SW480 (cell line): ENCODE measurements around the gene GPBP1L1.
"Not testable (repeated sequence)": the region's sequence is repeated elsewhere in the genome, so short reads cannot be mapped to it uniquely, and the experiment has no call there.

ENCODE experiments used
- DNase-seq: peaks from one replicate; pipeline ENCODE4 v3.0.0-alpha.2; 2016; ENCODE audit warnings: low spot score

GPBP1L1 gene

DNA sequence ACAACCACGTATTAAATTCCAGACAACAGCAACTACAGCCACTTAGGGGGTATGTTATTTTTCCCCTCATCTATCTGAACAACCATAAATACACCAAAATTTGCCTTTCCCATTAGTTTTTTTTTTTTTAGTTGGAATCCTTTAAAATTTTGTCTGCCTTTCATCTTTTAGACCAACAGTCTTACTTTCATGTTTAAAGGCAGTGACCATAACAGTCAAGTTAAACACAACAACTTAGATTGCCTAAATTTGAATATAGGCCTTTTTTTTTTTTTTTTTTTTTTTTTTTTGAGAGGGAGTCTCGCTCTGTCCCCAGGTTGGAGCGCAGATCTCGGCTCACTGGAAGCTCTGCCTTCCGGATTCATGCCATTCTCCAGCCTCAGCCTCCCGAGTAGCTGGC is 3.4 kb downstream of the GPBP1L1 start:
- DNase-seq = no peak

DNA sequence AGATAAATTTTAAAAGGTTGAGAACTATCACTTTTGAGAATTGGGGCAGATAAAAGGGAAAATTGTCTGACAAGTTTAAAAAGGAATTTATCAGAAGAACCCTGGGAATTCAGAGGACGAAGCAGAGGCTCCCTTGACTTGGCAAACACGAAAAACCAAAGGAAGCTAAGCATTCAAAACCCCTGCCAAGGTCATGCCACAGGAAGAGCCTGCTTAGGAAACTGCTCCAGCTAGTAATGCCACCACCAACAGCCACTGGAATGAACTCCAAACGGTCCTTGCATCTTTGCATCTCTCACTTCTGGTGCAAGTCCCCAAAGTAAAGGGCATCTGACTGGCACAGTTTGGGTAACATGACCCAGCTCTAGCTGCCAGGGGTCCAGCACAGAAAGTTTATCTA is 7.2 kb downstream of the GPBP1L1 start:
- DNase-seq = no peak

DNA sequence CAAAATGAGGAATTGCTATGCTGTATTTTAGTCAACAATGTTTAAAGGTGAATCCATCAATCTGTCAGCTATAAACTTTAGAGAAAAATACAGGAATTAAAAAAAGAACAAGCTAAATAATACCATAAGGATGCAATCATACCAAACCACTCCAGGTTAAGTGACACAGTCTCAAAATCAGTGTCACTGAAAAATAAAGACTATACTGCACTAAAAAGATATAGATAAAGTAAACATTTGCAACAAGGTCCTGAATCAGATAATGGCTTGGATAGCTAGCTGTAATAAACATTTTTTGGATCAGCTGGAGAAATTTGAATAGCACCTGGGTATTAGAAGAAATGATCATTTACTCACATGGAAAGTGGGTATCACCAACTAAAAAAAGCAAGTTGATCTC is 7.8 kb downstream of the GPBP1L1 start:
- DNase-seq = no peak

DNA sequence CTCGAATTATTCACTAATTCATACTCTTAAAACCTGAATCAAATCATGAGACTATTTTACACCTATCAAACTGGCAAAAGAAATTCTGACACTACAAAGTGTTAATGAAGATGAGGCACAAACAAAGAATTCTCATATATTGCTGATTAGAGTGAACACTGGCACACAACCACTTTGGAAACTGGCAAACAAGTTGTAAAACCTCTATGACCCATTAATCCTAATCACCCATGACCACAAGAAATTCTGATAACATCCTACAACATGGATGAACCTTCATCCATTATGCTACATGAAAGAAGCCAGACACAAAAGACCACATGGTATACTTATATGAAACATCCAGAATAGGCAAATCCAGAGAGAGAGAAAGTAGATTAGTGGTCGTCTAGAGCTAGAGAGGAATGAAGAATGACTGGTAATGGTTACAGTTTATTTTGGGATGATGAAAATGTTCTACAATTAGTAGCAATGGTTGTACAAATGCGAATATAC is 8.5 kb downstream of the GPBP1L1 start:
- DNase-seq = no peak

DNA sequence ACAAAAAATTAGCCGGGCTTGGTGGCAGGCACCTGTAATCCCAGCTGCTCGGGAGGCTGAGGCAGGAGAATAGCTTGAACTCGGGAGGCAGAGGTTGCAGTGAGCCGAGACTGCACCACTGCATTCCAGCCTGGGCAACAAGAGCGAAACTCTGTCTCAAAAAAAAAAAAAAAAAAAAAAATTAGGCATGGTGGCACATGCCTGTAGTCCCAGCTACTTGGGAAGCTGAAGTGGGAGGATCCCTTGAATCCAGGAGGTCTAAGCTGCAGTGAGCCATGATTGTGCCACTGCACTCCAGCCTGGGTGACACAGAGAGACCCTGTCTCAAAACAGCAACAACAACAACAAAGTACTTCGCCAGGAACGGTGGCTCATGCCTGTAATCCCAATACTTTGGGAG is 9.8 kb downstream of the GPBP1L1 start:
- DNase-seq = not testable (repeated sequence)

DNA sequence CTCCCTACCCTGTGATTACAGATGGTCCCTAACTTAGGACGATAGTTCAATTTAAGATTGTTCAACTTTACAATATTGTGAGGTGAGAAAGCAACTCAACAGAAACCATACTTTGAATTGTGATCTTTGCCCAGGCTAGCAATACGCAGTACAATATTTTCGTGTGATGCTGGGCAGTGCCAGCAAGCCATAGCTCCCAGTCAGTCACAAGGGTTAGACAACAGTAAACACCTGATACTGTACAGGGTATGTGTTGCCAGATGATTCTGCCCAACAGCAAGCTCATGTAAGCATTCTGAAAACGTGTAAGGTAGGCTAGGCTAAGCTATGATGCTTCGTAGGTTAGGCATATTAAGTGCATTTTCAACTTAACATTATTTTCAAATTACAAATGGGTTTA is 11.9 kb downstream of the GPBP1L1 start:
- no peak for DNase-seq

DNA sequence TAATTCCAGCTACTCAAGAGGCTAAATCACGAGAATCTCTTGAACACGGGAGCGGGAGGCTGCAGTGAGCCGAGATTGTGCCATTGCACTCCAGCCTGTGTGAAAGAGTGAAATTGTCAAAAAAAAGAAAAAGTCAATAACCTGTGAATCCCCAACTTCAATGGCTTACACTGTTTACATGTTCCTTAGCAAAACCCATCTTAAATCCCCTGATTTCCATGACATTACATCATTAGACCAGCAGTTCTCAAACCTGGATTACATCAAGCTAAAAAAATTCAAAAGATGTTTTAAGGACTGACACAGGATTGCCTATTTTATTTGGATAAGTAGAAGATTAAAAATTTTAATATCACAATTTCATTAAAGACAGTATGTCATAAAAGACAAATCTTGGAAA is 12.4 kb downstream of the GPBP1L1 start:
- no peak for DNase-seq

DNA sequence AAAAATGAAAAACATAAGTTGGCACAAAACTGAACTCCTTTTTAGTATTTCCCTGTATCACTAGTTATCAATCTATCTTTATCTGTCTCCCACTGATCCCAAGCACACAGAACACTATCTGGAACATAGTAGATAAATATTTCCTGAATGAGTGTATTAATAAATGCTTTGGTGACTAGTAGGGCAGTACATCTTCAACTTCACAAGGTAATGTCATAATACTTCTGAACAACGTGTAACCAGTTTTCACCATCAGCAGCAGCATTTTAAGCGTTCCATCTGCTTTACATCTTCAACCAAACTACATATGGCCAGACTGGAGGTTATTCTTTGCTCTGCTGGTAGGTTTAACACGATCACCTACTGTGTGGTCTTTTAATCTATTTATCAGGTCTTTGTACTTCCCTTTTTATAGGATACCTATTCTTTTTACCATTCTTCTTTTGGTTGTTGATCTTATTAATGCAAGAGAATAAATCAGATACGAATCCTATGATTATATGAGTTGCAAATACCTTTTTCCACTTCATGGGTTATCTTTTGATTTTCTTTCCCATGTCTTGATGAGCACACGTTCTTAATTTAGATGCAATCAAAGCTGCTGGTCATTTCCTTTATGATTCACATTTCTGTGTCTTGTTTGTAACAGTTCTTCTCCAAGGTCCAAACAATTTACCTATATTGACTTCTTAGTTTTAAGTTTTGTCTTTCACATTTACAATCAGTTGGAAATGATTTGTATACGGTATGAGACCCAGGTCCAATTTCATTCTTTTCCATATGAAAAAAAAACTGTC is 16.3 kb downstream of the GPBP1L1 start:
- no peak for DNase-seq

DNA sequence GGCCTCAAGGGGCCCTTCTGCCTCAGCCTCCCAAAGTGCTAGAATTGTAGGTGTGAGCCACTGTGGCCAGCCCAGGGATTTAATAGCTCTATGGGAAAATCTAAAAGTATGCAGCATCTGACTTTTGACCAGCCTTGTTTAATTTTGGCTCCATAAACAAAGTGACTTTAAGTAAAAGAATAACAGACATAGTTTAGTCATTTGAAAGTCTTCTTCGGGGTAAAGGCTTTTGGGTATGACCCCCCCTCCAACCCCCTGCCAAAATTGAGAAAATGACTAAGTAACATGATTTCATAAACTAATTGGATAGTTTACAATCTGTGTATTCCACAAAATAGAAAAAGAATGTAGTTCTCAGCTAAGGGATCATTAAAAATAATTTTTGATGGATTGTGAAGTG is 17.0 kb downstream of the GPBP1L1 start:
- no peak for DNase-seq

DNA sequence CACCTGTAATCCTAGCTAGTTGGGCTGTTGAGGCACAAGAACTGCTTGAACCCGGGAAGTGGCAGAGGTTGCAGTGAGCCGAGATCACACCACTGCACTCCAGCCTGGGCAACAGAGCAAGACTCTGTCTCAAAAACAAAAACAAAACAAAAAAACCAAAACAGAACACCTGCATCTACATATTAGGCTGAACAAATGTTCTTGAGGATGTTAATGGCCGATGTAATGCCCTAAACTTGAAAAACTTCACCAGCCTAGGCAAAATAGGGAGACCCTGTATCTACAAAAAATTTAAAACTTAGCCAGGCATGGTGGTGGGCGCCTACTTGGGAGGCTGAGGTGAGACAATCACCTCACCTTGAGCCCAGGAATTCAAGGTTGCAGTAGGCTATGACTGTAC is 17.8 kb downstream of the GPBP1L1 start:
- DNase-seq = no peak

DNA sequence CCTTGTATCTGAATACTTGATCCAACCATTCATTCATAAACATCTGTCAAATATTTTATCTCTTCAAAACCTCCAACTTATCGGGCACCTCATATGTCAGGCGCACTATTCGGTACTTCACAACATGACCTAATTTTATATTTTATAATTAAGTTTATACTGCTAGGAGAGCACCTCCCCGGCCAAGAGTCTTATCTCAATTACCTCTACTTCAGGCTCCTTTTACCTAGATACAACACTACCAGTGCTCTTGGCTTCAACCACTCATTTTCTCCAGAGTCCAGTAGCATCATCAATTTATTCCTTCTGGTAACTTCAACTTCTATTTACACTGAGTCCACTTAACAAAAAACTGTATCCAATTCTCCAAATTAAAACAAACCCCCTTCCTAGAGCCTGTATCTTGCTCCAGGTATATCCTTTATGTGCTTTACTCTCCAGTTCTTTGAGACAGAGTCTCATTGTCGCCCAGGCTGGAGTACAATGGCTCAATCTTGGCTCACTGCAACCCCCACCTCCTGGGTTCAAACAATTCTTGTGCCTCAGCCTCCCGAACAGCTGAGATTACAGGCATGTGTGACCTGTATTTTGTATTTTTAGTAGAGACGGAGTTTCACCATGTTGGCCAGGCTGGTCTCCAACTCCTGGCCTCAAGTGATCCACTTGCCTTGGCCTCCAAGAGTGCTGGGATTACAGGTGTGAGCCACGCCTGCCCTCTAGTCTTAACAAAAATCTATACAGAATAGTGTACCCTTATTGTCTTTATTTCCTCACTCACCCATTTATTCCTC is 18.8 kb downstream of the GPBP1L1 start:
- no peak for DNase-seq

DNA sequence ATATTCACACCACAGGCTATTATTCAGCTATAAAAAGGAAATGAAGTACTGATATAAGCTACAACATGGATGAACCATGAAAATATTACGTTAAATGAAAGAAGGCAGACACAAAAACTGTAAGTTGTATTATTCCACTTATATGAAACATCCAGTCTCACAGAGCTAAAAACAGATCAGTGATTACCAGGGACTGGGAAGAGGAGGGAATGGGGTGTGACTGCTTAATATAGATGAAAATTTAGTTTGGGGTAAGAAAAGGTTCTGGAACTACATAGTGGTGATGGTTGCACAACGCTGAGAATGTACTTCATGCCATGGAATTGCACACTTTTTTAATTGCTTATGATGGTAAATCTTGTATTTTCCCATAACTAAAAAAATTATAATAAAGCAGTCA is 19.5 kb downstream of the GPBP1L1 start:
- no peak for DNase-seq

DNA sequence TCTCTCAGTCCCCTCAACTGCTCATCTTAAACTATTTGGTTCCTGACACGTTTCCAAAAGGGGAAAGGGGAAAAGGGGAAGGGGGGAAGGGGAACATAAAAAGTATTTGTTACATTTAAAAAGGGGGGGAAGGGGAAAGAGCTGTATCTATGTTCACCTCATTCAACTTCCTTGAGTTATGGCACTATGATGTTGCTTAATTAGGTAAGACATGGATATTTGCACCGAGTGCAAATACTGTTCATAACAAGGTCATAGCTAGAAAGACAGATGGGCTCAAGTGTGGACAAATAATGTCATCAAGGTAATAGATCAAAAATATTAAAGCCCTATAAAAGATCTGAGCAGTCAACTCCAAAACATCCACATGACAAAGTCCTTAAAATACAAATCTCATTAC is 26.0 kb downstream of the GPBP1L1 start:
- DNase-seq = no peak

DNA sequence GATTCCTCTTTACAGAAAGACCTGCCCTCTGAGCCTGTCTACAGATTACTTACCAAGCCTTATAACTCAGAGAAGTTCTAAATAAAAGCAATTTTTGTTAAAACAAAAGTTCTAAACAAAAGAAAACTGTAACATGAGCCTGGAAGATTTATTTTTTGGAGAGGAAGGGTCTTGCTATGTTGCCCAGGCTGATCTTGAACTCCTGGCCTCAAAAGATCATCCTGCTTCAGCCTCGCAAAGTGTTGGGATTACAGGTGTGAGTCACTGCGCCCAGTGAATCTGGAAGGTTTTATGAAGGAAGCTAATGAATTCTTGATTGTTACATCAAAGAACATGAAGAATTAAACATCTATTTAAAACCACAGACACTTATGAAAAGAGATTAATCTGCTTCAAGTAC is 27.1 kb downstream of the GPBP1L1 start:
- no peak for DNase-seq

DNA sequence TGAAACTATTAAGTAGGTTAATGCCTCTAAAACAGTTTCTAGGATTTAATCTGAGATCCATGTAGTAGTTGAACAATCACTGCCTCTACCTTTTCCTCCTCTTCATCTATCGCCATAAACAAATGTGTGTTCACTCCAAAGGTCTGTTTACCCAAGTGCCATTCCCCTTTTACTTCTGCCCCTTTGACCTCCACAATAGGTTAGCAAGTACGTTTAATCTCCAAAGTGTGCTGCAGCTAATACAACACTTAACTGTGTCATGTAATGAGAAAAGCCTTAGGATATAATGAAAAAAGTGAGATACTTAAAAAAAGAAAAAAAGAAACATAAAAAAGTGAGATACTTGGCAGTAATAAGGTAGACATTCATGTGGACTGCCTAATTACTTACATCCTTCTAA is 28.2 kb downstream of the GPBP1L1 start:
- no peak for DNase-seq

DNA sequence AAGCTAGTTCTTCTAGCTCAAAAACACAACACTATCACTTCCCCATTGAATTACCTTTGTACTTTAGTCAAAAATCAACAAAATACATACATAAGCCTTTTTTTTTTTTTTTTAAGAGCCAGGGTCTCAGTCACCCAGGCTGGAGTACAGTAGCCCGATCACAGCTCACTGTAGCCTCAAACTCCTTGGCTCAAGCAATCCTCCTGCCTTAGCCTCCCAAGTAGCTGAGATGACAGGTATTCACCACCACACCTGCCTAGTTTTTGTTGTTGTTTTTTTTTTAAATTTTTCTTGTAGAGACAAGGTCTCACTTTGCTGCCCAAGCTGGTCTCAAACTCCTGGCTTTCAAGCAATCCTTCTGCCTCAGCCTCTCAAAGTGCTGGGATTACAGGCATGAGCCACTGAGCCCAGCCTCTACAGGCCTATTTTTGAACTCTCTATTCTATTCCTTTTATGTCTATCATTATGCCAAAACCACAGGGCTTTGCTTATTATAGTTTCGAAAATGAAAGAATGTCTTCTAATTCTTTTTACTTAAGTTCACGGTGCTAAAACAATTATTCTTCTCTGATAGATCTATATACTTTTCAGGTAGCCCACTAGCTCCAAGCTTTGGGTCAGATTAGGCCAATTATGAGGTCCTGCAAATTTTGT is 29.6 kb downstream of the GPBP1L1 start:
- no peak for DNase-seq

DNA sequence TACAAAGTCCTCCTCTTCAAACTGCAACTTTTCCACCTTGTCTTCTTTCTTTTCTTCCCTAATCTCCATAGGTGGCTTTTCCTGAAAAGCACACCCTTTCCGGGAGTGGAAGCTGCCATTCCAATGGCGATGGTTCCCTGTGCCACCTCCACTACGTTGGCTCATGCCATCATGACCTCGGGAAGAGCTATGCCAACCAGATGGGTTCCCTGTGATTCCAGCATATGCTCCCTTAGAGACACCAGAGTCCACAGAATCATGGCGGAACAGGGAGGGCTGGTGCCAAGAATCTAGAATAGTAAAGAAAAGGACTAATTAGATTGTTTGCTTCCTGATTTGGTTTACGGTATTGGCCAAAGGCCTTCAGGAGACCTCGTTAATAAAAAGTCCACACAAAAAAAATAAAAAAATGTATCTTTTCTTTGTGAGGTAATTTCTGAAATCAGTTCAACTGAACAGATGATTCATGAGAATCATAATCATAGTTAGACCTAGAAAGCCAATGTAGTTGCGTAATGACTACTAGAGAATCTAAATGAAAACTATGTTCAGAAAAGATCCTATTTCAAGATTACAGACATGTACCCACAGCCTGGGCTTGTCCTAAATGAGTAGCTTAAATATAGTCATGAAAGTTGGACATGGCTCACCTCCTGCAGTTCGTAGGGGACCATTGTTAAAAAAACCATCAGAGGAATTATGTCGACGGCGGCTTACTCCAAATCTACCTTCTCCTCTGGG is 31.6 kb downstream of the GPBP1L1 start:
- no peak for DNase-seq

DNA sequence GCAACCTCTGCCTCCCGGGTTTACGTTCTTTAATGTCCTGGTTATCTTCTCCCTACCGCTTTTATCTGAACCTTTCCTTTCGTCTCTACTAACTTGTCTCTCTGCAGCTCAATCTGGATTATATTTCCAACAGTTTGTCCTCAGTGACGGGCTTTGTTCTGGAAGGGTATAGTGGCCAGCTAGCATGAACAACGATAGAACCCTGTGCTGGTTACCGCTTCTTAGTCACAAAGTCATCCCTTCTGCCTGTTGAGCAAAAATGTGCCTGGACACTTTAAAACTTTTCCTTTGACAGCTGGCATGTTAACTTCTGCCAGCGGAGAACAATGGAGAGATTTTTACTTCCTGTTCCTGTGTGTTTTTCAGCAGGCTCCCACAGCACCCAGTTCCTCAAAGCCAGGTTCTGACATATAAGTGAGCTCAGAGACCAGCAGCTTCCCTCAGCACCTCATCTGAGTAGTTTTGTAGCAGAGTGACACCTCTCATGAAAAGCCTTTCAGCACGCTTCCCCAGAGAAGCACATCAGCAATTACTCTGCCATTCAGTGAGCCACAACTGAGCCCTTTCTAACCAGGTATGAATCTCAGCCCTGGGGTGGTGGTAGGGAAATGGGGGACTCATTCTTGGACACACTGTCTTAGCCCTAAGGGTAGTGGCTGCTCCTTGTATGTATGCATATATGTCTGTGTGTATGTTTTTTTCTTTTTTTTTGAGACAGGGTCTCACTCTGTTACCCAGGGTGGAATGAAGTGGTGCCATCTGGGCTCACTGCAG is 38.9 kb downstream of the GPBP1L1 start:
- DNase-seq = no peak

DNA sequence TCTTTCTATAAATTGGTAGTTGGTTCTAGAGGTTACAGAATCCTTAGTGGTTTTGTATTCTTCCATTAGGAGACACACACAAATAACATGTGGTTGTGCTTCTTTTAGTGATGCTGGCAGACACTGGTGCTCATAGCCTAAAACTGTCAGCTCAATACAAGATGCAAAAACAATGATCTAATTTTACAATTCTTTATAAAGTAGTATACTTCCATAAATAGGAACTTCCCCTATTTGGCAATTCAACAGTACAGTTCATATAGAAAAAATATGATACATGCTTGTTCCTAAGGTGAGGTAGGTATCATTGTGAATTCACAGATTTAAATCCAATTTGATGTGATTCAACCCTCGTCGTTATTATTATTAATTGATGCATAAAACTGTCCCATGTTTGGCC is 41.7 kb downstream of the GPBP1L1 start:
- DNase-seq = no peak

DNA sequence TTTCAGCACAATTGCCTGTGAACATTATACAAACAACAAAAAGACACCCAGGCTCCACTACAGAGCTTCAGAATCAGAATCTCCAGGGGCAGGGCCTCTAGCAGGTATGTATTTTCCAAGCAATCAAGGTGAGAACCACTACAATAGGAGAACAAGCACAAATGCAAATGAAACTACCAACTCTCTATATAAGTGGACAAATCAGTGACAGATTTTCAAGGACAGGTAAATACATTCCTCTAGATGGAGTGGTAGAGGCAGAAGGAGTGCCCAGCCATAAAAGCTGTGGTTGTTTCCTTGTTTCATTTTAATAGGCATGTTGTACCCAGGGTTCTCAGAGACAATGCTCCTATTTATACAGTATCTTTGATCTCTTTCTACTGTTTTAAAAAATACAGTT is 42.4 kb downstream of the GPBP1L1 start:
- peak; percentile 82 for DNase-seq

DNA sequence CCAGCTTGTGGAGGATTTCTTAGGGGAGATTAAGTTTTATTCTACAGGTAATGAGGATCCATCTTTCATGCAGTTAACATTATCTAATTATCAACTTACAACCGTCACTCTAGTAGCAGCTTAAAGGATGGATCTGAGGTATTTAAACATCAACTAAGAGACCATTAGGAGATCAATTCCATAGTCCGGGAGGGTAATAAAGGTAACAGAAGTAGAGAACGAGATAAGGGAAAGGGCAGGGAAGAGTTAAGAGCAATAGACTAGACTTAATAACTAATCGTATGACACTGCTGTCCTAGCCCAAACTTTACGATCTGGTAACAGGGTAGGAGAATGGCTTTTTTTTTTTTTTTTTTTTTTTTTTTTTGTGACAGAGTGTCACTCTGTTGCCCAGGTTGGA is 43.0 kb downstream of the GPBP1L1 start:
- DNase-seq = no peak
